SK-N-SH treated with all-trans-retinoic acid at 6 μM for 48 hours (cell line): ENCODE measurements around the gene ELFN1.

ENCODE experiments used
- ATAC-seq: fragments of 200-7000 bp; cut with Tn5 transposase; 3 replicates; pipeline ENCODE4 v1.9.1; 2020; ENCODE audit warnings: mild to moderate bottlenecking, moderate library complexity
- BACH2 ChIP-seq: fragments of 250-450 bp; sonication (Bioruptor Pico); IDR thresholded peaks from 2 replicates; pipeline ENCODE4 v1.9.0; 2021; ENCODE audit warnings: mild to moderate bottlenecking, borderline replicate concordance
- CSDC2 ChIP-seq: fragments of 250-450 bp; sonication (Bioruptor Pico); IDR thresholded peaks from 2 replicates; pipeline ENCODE4 v1.5.0; 2020; ENCODE audit warnings: mild to moderate bottlenecking, moderate library complexity
- ESRRG ChIP-seq: fragments of 250-450 bp; sonication (Bioruptor Pico); IDR thresholded peaks from 2 replicates; pipeline ENCODE4 v1.6.1; 2021; ENCODE audit warnings: mild to moderate bottlenecking
- GLIS3 ChIP-seq: fragments of 250-450 bp; sonication (Bioruptor Pico); IDR thresholded peaks from 2 replicates; pipeline ENCODE4 v1.5.0; 2020; ENCODE audit warnings: mild to moderate bottlenecking, moderate library complexity
- ISL1 ChIP-seq: fragments of 250-450 bp; sonication (Bioruptor Pico); IDR thresholded peaks from 2 replicates; pipeline ENCODE4 v2.1.2; 2022; ENCODE audit warnings: mild to moderate bottlenecking, moderate library complexity
- OSR1 ChIP-seq: fragments of 250-450 bp; sonication (Bioruptor Pico); IDR thresholded peaks from 2 replicates; pipeline ENCODE4 v1.8.0; 2022; ENCODE audit warnings: moderate library complexity, mild to moderate bottlenecking, inconsistent platforms
- PPARA ChIP-seq: fragments of 250-450 bp; sonication (Bioruptor Pico); IDR thresholded peaks from 2 replicates; pipeline ENCODE4 v1.5.0; 2020; ENCODE audit warnings: mild to moderate bottlenecking, borderline replicate concordance
- RARB ChIP-seq: fragments of 250-450 bp; sonication (Bioruptor Pico); IDR thresholded peaks from 2 replicates; pipeline ENCODE4 v1.8.0; 2021; ENCODE audit warnings: mild to moderate bottlenecking, moderate library complexity
- ZC3H10 ChIP-seq: fragments of 250-450 bp; sonication (Bioruptor Pico); IDR thresholded peaks from 2 replicates; pipeline ENCODE4 v1.5.1; 2021; ENCODE audit warnings: mild to moderate bottlenecking, moderate library complexity
- ZFP3 ChIP-seq: fragments of 250-450 bp; sonication (Bioruptor Pico); IDR thresholded peaks from 2 replicates; pipeline ENCODE4 v1.5.0; 2020; ENCODE audit warnings: mild to moderate bottlenecking, moderate library complexity
- ZFP30 ChIP-seq: fragments of 450-650 bp; formaldehyde crosslinking; IDR thresholded peaks from 2 replicates; pipeline ENCODE4 v1.5.0; 2022; ENCODE audit warnings: mild to moderate bottlenecking, moderate library complexity
- ZNF70 ChIP-seq: fragments of 450-650 bp; formaldehyde crosslinking; IDR thresholded peaks from 2 replicates; pipeline ENCODE4 v1.5.0; 2020; ENCODE audit warnings: mild to moderate bottlenecking, moderate library complexity
- ZNF8 ChIP-seq: fragments of 450-650 bp; formaldehyde crosslinking; IDR thresholded peaks from 2 replicates; pipeline ENCODE4 v1.5.0; 2020; ENCODE audit warnings: mild to moderate bottlenecking, moderate library complexity
- TF ChIP-seq, protein P1 (sequence below): fragments of 250-450 bp; sonication (Bioruptor Pico); IDR thresholded peaks from 2 replicates; pipeline ENCODE4 v1.8.0; 2021; ENCODE audit warnings: low read depth, mild to moderate bottlenecking, moderate library complexity, borderline replicate concordance
- TF ChIP-seq, protein P2 (sequence below): fragments of 250-450 bp; sonication (Bioruptor Pico); IDR thresholded peaks from 2 replicates; pipeline ENCODE4 v1.5.1; 2021; ENCODE audit warnings: mild to moderate bottlenecking, moderate library complexity
- TF ChIP-seq, protein P3 (sequence below): fragments of 250-450 bp; sonication (Bioruptor Pico); IDR thresholded peaks from 2 replicates; pipeline ENCODE4 v1.8.0; 2020; ENCODE audit warnings: mild to moderate bottlenecking, moderate library complexity, borderline replicate concordance
- TF ChIP-seq, protein P4 (sequence below): fragments of 250-450 bp; sonication (Bioruptor Pico); IDR thresholded peaks from 2 replicates; pipeline ENCODE4 v1.5.0; 2020; ENCODE audit warnings: mild to moderate bottlenecking, moderate library complexity
- TF ChIP-seq, protein P5 (sequence below): fragments of 250-450 bp; sonication (Bioruptor Pico); IDR thresholded peaks from 2 replicates; pipeline ENCODE4 v1.5.1; 2020; ENCODE audit warnings: low read depth, mild to moderate bottlenecking, moderate library complexity

The ELFN1 gene

DNA sequence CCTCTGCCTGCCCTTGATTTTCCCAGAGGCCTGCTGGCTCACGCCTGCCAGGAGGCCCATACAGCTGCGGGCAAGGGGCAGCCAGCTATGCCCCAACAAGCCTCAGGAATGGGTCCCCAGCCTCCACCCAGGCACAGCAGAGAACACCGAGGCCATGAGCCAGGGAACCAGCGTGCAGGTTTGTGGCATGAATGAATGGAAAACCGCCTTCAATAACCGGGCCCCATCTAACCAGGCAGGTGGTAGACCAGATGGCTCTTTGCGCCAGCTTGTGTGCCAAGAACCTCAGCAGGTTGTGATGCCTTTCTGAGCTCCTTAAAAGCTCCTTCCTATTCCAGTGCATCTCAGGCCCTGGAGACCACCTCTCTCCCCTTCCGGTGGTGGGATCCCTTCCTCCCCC, 50.2 kb downstream of the ELFN1 start:
- ATAC-seq: no peak
- no peak for TF ChIP-seq BACH2 (CRISPR knock-in tag)
- no peak for TF ChIP-seq PPARA (CRISPR knock-in tag)
- no peak for TF ChIP-seq ZNF8 (CRISPR knock-in tag)
- TF ChIP-seq, protein P1, sequence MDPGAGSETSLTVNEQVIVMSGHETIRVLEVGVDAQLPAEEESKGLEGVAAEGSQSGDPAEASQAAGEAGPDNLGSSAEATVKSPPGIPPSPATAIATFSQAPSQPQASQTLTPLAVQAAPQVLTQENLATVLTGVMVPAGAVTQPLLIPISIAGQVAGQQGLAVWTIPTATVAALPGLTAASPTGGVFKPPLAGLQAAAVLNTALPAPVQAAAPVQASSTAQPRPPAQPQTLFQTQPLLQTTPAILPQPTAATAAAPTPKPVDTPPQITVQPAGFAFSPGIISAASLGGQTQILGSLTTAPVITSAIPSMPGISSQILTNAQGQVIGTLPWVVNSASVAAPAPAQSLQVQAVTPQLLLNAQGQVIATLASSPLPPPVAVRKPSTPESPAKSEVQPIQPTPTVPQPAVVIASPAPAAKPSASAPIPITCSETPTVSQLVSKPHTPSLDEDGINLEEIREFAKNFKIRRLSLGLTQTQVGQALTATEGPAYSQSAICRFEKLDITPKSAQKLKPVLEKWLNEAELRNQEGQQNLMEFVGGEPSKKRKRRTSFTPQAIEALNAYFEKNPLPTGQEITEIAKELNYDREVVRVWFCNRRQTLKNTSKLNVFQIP (CRISPR knock-in tag): no peak
- TF ChIP-seq OSR1: no peak
- no peak for TF ChIP-seq ZFP30
- no peak for TF ChIP-seq CSDC2 (CRISPR knock-in tag)
- no peak for TF ChIP-seq ZC3H10 (CRISPR knock-in tag)
- TF ChIP-seq ISL1 (CRISPR knock-in tag): no peak
- TF ChIP-seq RARB: no peak
- TF ChIP-seq, protein P2, sequence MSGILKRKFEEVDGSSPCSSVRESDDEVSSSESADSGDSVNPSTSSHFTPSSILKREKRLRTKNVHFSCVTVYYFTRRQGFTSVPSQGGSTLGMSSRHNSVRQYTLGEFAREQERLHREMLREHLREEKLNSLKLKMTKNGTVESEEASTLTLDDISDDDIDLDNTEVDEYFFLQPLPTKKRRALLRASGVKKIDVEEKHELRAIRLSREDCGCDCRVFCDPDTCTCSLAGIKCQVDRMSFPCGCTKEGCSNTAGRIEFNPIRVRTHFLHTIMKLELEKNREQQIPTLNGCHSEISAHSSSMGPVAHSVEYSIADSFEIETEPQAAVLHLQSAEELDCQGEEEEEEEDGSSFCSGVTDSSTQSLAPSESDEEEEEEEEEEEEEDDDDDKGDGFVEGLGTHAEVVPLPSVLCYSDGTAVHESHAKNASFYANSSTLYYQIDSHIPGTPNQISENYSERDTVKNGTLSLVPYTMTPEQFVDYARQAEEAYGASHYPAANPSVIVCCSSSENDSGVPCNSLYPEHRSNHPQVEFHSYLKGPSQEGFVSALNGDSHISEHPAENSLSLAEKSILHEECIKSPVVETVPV (CRISPR knock-in tag): no peak
- TF ChIP-seq, protein P3, sequence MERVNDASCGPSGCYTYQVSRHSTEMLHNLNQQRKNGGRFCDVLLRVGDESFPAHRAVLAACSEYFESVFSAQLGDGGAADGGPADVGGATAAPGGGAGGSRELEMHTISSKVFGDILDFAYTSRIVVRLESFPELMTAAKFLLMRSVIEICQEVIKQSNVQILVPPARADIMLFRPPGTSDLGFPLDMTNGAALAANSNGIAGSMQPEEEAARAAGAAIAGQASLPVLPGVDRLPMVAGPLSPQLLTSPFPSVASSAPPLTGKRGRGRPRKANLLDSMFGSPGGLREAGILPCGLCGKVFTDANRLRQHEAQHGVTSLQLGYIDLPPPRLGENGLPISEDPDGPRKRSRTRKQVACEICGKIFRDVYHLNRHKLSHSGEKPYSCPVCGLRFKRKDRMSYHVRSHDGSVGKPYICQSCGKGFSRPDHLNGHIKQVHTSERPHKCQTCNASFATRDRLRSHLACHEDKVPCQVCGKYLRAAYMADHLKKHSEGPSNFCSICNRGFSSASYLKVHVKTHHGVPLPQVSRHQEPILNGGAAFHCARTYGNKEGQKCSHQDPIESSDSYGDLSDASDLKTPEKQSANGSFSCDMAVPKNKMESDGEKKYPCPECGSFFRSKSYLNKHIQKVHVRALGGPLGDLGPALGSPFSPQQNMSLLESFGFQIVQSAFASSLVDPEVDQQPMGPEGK: no peak
- no peak for TF ChIP-seq GLIS3 (CRISPR knock-in tag)
- no peak for TF ChIP-seq ZNF70 (CRISPR knock-in tag)
- TF ChIP-seq, protein P4, sequence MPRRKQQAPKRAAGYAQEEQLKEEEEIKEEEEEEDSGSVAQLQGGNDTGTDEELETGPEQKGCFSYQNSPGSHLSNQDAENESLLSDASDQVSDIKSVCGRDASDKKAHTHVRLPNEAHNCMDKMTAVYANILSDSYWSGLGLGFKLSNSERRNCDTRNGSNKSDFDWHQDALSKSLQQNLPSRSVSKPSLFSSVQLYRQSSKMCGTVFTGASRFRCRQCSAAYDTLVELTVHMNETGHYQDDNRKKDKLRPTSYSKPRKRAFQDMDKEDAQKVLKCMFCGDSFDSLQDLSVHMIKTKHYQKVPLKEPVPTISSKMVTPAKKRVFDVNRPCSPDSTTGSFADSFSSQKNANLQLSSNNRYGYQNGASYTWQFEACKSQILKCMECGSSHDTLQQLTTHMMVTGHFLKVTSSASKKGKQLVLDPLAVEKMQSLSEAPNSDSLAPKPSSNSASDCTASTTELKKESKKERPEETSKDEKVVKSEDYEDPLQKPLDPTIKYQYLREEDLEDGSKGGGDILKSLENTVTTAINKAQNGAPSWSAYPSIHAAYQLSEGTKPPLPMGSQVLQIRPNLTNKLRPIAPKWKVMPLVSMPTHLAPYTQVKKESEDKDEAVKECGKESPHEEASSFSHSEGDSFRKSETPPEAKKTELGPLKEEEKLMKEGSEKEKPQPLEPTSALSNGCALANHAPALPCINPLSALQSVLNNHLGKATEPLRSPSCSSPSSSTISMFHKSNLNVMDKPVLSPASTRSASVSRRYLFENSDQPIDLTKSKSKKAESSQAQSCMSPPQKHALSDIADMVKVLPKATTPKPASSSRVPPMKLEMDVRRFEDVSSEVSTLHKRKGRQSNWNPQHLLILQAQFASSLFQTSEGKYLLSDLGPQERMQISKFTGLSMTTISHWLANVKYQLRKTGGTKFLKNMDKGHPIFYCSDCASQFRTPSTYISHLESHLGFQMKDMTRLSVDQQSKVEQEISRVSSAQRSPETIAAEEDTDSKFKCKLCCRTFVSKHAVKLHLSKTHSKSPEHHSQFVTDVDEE (CRISPR knock-in tag): no peak
- TF ChIP-seq ZFP3 (CRISPR knock-in tag): no peak
- TF ChIP-seq, protein P5, sequence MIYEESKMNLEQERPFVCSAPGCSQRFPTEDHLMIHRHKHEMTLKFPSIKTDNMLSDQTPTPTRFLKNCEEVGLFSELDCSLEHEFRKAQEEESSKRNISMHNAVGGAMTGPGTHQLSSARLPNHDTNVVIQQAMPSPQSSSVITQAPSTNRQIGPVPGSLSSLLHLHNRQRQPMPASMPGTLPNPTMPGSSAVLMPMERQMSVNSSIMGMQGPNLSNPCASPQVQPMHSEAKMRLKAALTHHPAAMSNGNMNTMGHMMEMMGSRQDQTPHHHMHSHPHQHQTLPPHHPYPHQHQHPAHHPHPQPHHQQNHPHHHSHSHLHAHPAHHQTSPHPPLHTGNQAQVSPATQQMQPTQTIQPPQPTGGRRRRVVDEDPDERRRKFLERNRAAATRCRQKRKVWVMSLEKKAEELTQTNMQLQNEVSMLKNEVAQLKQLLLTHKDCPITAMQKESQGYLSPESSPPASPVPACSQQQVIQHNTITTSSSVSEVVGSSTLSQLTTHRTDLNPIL (CRISPR knock-in tag): no peak

DNA sequence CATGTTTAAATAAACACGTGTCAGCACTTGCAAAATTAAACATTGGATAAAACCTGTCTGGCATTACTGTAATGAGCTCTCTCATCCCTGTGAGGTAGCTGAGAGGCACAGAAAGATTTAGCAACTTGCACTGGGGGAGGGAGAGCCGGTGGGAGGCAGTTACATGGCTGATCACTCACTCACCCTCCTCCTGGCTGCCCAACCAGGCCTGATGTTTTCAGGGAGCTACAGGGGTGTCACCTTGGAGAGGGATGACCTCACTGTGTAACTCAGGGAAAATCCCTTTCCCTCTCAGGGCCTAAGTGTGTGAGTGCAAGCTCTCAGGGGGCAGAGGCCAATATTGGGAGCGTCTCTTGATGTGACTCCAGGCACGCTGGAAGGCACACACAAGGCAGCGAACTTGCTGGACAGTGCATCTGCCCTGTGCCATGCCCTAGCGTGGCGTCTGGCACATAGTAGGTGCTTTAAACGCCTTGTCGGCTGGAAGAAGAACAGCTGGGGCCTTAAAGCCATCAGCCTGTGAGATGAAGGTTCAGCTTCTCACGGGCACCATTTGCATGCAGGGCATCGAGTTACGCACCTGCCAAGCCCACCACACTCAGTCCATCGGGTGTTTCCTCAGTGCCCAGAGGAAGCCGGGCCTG, 51.1 kb downstream of the ELFN1 start:
- ATAC-seq: no peak
- TF ChIP-seq, protein P5 (CRISPR knock-in tag): no peak
- TF ChIP-seq GLIS3 (CRISPR knock-in tag) (no peak), ZFP3 (CRISPR knock-in tag) (no peak), ESRRG (CRISPR knock-in tag) (no peak)
- TF ChIP-seq, protein P4 (CRISPR knock-in tag): no peak
- TF ChIP-seq, all 23 proteins: peak for 0
